IMR-90 (cell line): ENCODE measurements around the gene ARRDC5. TPM values are rescaled to one million over a fixed set of nuclear protein-coding genes. Genes with fewer than 3 reads are reported as not detected.

Experiments used
- ATAC-seq: fragments of 200-7000 bp; cut with Tn5 transposase; 2 replicates; pipeline ENCODE4 v1.9.1; 2020; ENCODE audit warnings: low read depth, mild to moderate bottlenecking, moderate library complexity
- BruUV-seq: library from RNA; stranded (reverse); fragments of 400-500 nt; replicated peaks from 2 replicates; lab custom pipeline; 2021; lab: Mats Ljungman, UMichigan
- CTCF ChIA-PET: fragments of 300-600 bp; formaldehyde crosslinking; extraction: SDS; loops from one replicate; lab custom pipeline; 2021; ENCODE audit warnings: antibody characterized with exemption; lab: Yijun Ruan, JAX
- POLR2A ChIA-PET: fragments of 300-600 bp; sonication (Branson Sonifier 250); formaldehyde crosslinking; loops from one replicate; lab custom pipeline; 2022; ENCODE audit warnings: antibody characterized with exemption; ENCODE audit not compliant: unreplicated experiment; lab: Charles Lee
- DNase-seq: peaks from one replicate; pipeline ENCODE4 v3.0.0; 2013
- H2AFZ ChIP-seq: replicated peaks from 2 replicates; pipeline ENCODE3; 2013; ENCODE audit warnings: low read length, mild to moderate bottlenecking; ENCODE audit not compliant: poor library complexity
- H2AK5ac ChIP-seq: 2 replicates; pipeline ENCODE4 v1.6.1; 2013; ENCODE audit warnings: low read depth, low read length, inconsistent platforms
- H2AK9ac ChIP-seq: replicated peaks from 2 replicates; pipeline ENCODE3; 2013; ENCODE audit warnings: mild to moderate bottlenecking, low read depth, low read length, moderate library complexity; ENCODE audit not compliant: poor library complexity
- H2BK120ac ChIP-seq: 2 replicates; pipeline ENCODE4 v1.6.1; 2013; ENCODE audit warnings: low read depth, low read length, inconsistent platforms
- H2BK15ac ChIP-seq: 3 replicates; pipeline ENCODE4 v1.6.1; 2013; ENCODE audit warnings: low read depth, low read length, inconsistent platforms
- H2BK20ac ChIP-seq: 2 replicates; pipeline ENCODE4 v1.6.1; 2013; ENCODE audit warnings: low read depth, mild to moderate bottlenecking, inconsistent platforms, low read length, moderate library complexity
- H2BK5ac ChIP-seq: 2 replicates; pipeline ENCODE4 v1.6.1; 2013; ENCODE audit warnings: mild to moderate bottlenecking, low read depth, low read length, inconsistent platforms; ENCODE audit not compliant: poor library complexity, severe bottlenecking
- H3K14ac ChIP-seq: replicated peaks from 2 replicates; pipeline ENCODE4 v1.6.1; 2013; ENCODE audit warnings: low read depth, low read length, inconsistent platforms
- H3K18ac ChIP-seq: 2 replicates; pipeline ENCODE4 v1.6.1; 2013; ENCODE audit warnings: low read depth, low read length, control low read depth
- H3K23ac ChIP-seq: 2 replicates; pipeline ENCODE4 v1.6.1; 2013; ENCODE audit warnings: low read depth, low read length, inconsistent platforms
- H3K27ac ChIP-seq: 2 replicates; pipeline ENCODE4 v1.5.1; 2013; ENCODE audit warnings: mild to moderate bottlenecking, control low read depth, low read length; ENCODE audit not compliant: insufficient read depth
- H3K27me3 ChIP-seq: 2 replicates; pipeline ENCODE4 v1.6.1; 2013; ENCODE audit warnings: low read length; ENCODE audit not compliant: control insufficient read depth, insufficient read depth
- H3K36me3 ChIP-seq: 2 replicates; pipeline ENCODE4 v1.6.1; 2013; ENCODE audit warnings: low read length, mixed read lengths; ENCODE audit not compliant: control insufficient read depth, insufficient read depth
- H3K4ac ChIP-seq: 2 replicates; pipeline ENCODE4 v1.6.1; 2013; ENCODE audit warnings: low read depth, low read length, inconsistent platforms
- H3K4me1 ChIP-seq: 2 replicates; pipeline ENCODE4 v1.6.1; 2013; ENCODE audit warnings: low read length, mixed read lengths; ENCODE audit not compliant: control insufficient read depth, insufficient read depth
- H3K4me2 ChIP-seq: 2 replicates; pipeline ENCODE4 v1.6.1; 2013; ENCODE audit warnings: low read depth, mild to moderate bottlenecking, control low read depth, low read length, moderate library complexity
- H3K4me3 ChIP-seq: 2 replicates; pipeline ENCODE4 v1.5.1; 2013; ENCODE audit warnings: low read depth, mild to moderate bottlenecking, control low read depth, low read length, moderate library complexity; ENCODE audit not compliant: insufficient read depth
- H3K56ac ChIP-seq: 2 replicates; pipeline ENCODE4 v1.6.1; 2013; ENCODE audit warnings: low read length, inconsistent platforms; ENCODE audit not compliant: insufficient read depth; ENCODE audit errors: extremely low read depth
- H3K79me1 ChIP-seq, 2 experiments: 2 replicates each; pipeline ENCODE4 v1.6.1; 2013; ENCODE audit warnings: low read length in 2 of 2, inconsistent platforms in 1 of 2, low read depth in 1 of 2
- H3K9ac ChIP-seq: 2 replicates; pipeline ENCODE4 v1.6.1; 2013; ENCODE audit warnings: low read depth, low read length, control low read depth
- H3K9me1 ChIP-seq: 2 replicates; pipeline ENCODE4 v1.6.1; 2013; ENCODE audit warnings: low read length, inconsistent platforms; ENCODE audit not compliant: insufficient read depth
- H3K9me3 ChIP-seq: 2 replicates; pipeline ENCODE4 v1.6.1; 2013; ENCODE audit warnings: low read length; ENCODE audit not compliant: control insufficient read depth, insufficient read depth
- H4K20me1 ChIP-seq: 2 replicates; pipeline ENCODE4 v1.6.1; 2013; ENCODE audit warnings: low read length, inconsistent platforms; ENCODE audit not compliant: insufficient read depth
- H4K5ac ChIP-seq: 2 replicates; pipeline ENCODE4 v1.6.1; 2013; ENCODE audit warnings: mild to moderate bottlenecking, low read depth, low read length, control low read depth
- H4K8ac ChIP-seq, 2 experiments: 2 replicates each; pipeline ENCODE4 v1.6.1; 2013; ENCODE audit warnings: low read depth in 2 of 2, low read length in 2 of 2, control low read depth in 1 of 2, inconsistent platforms in 1 of 2
- H4K91ac ChIP-seq: 2 replicates; pipeline ENCODE4 v1.6.1; 2013; ENCODE audit warnings: low read depth, low read length, inconsistent platforms; ENCODE audit not compliant: insufficient read depth
- BHLHE40 ChIP-seq: fragments of 150-350 bp; IDR thresholded peaks from 2 replicates; pipeline ENCODE4 v1.6.1; 2016; ENCODE audit warnings: mild to moderate bottlenecking, low read depth, low read length
- CTCF ChIP-seq: conservative IDR thresholded peaks from 2 replicates; pipeline ENCODE4 v1.5.1; 2012; ENCODE audit warnings: mild to moderate bottlenecking, low read depth, low read length, improper control_type of control experiment
- MAFK ChIP-seq: IDR thresholded peaks from 2 replicates; pipeline ENCODE4 v1.6.1; 2012; ENCODE audit warnings: low read depth, low read length, improper control_type of control experiment
- MAZ ChIP-seq: IDR thresholded peaks from 2 replicates; pipeline ENCODE4 v1.6.1; 2012; ENCODE audit warnings: low read depth, mild to moderate bottlenecking, low read length, improper control_type of control experiment, moderate library complexity, borderline replicate concordance
- RAD21 ChIP-seq: IDR thresholded peaks from 2 replicates; pipeline ENCODE4 v1.6.1; 2012; ENCODE audit warnings: low read length, improper control_type of control experiment
- RFX5 ChIP-seq: IDR thresholded peaks from 2 replicates; pipeline ENCODE4 v1.8.0; 2012; ENCODE audit warnings: low read depth, mild to moderate bottlenecking, low read length, moderate library complexity
- SMC3 ChIP-seq: fragments of 150-350 bp; IDR thresholded peaks from 2 replicates; pipeline ENCODE4 v1.6.1; 2016; ENCODE audit warnings: low read depth, mild to moderate bottlenecking, antibody characterized with exemption, low read length, moderate library complexity
- WGBS, 2 experiments: methylation state at CpG; one replicate each; pipeline versions ENCODE4 v1.1.5 to v1.1.7; 2013; ENCODE audit warnings: missing lambda C conversion rate in 2 of 2; ENCODE audit not compliant: insufficient read length in 1 of 2; ENCODE audit errors: extremely low coverage in 2 of 2; 5-methylcytosine and 5-hydroxymethylcytosine counted together
- dilution Hi-C: fragments of 300-500 bp; cut with HindIII; formaldehyde crosslinking; loops from one replicate; pipeline ENCODE4 v1.14.3; 2018; ENCODE audit warnings: low sequenced_read_pairs; ENCODE audit not compliant: unreplicated experiment
- in situ Hi-C: fragments of 300-500 bp; cut with MboI; formaldehyde crosslinking; loops from 3 replicates; pipeline ENCODE4 v1.14.3; 2019; ENCODE audit warnings: low sequenced_read_pairs, inconsistent platforms, mixed read lengths
- intact Hi-C: fragments of 100-400 bp; cut with micrococcal nuclease; formaldehyde crosslinking; loops from 2 replicates; pipeline ENCODE4 v1.10.0; 2022
- polyA plus RNA-seq, 3 experiments: library from polyadenylated mRNA; depleted of rRNA; stranded (reverse); fragments of >200 nt; gene quantifications; 2 replicates each; pipeline ENCODE4 v1.2.3, GENCODE V29; 2012; ENCODE audit warnings: low replicate concordance in 1 of 3
- total RNA-seq: library from RNA; depleted of rRNA; stranded (reverse); fragments of >200 nt; gene quantifications from 2 replicates; pipeline ENCODE4 v1.2.3, GENCODE V29; 2012

ARRDC5 gene
- total and polyA plus RNA-seq, 2 of the 4 experiments (the other 2 are of a cell fraction): not detected

GRCh38 chr19:4879041-4879440 lies 23.7 kb downstream of the ARRDC5 start:
- Histone ChIP-seq H4K5ac (no peak overlapping the region), H3K14ac (no peak overlapping the region), H3K36me3 (no peaks in the 10 kb centered on the region), H4K20me1 (no peaks in the 10 kb centered on the region), H2AK9ac (no peak overlapping the region), H3K9me3 (no peaks in the 10 kb centered on the region), H2BK5ac (no peak overlapping the region), H3K4ac (no peak overlapping the region), H2BK20ac (no peak overlapping the region), H3K4me1 (peaks cover 4% of the 10 kb centered on the region; the same call in 1 of the 2 replicates), H3K4me3 (no peak overlapping the region), H3K27ac (no peak overlapping the region), H3K56ac (no peak overlapping the region), H2BK15ac (no peak overlapping the region), H3K18ac (no peak overlapping the region), H2AK5ac (no peak overlapping the region), H2AFZ (no peak overlapping the region), H4K8ac (0 out of 4 replicates have a peak overlapping the region, but pooled peaks of 1 of the 2 experiments have one; percentile 9), H3K27me3 (no peaks in the 10 kb centered on the region), H3K4me2 (no peak overlapping the region), H4K91ac (no peak overlapping the region), H2BK120ac (no peak overlapping the region), H3K23ac (no peak overlapping the region), H3K79me1 (no peaks in the 10 kb centered on the region), H3K9me1 (no peaks in the 10 kb centered on the region; the same call in 1 of the 2 replicates), H3K9ac (no peak overlapping the region)
- ChIA-PET POLR2A (no interaction called here), CTCF (interaction anchor here (0.7 kb wide), 1 partner anchor 11 kb away, joined by 3 read pairs; no protein-coding TSS in a partner anchor)
- no peak for TF ChIP-seq RFX5
- TF ChIP-seq MAFK: no peak
- TF ChIP-seq CTCF: no peak
- no peak for TF ChIP-seq MAZ
- TF ChIP-seq SMC3: no peak
- no peak for TF ChIP-seq RAD21
- no peak for TF ChIP-seq BHLHE40
- dilution Hi-C loops: no loop called here
- intact Hi-C loops: no loop called here
- DNase-seq (no peak), ATAC-seq (no peak)
- no CpG with 5 or more reads among the region's 11 CpGs for WGBS, 2 experiments
- in situ Hi-C loops: no loop called here
- BruUV-seq: no TSS peak
